ENCODE results near the gene SNRNP200. TPM values are rescaled to one million over a fixed set of nuclear protein-coding genes. Genes with fewer than 3 reads are reported as not detected.

SNRNP200 gene
- total and polyA plus RNA-seq, 4 donors, result 28.1 to 75.2 (median 47.5) TPM

GRCh38 chr2:96259497-96259921 lies 45.8 kb downstream of the SNRNP200 start:
- DNase-seq (ENCODE audit: low spot score), result no peak
- no peaks in the 10 kb centered on the region for H3K27me3 ChIP-seq (ENCODE audit: control insufficient read depth in 4 of 4, insufficient read depth in 4 of 4, low read length in 3 of 4)
- no peaks in the 10 kb centered on the region for H3K9me3 ChIP-seq (ENCODE audit: control insufficient read depth in 4 of 4, low read length in 3 of 4)
- H3K27ac ChIP-seq (ENCODE audit: low read depth in 1 of 2, low read length in 2 of 2), result peak overlapping the region; percentile 87 to 95
- TF ChIP-seq, protein P1, sequence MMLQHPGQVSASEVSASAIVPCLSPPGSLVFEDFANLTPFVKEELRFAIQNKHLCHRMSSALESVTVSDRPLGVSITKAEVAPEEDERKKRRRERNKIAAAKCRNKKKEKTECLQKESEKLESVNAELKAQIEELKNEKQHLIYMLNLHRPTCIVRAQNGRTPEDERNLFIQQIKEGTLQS (IDR thresholded peaks at IDR 0.05), result no peak
- TF ChIP-seq JUND (IDR thresholded peaks at IDR 0.05) (no peak), GABPA (IDR thresholded peaks at IDR 0.05 in 1 of 2, conservative IDR thresholded peaks at IDR 0.05 in 1 of 2) (no peak), HNF4G (IDR thresholded peaks at IDR 0.05) (no peak), YY1 (IDR thresholded peaks at IDR 0.05) (no peak), SP1 (IDR thresholded peaks at IDR 0.05) (no peak), EGR1 (IDR thresholded peaks at IDR 0.05; ENCODE audit: low read depth in 2 of 2) (no peak), FOXA1 (IDR thresholded peaks at IDR 0.05) (no peak), NR2F2 (IDR thresholded peaks at IDR 0.05) (no peak), MAX (IDR thresholded peaks at IDR 0.05) (no peak), RAD21 (IDR thresholded peaks at IDR 0.05) (no peak), RXRA (IDR thresholded peaks at IDR 0.05) (no peak), HNF4A (conservative IDR thresholded peaks at IDR 0.05) (no peak), FOXA2 (IDR thresholded peaks at IDR 0.05) (no peak), TAF1 (conservative IDR thresholded peaks at IDR 0.05) (no peak)
- TF ChIP-seq, protein P2, sequence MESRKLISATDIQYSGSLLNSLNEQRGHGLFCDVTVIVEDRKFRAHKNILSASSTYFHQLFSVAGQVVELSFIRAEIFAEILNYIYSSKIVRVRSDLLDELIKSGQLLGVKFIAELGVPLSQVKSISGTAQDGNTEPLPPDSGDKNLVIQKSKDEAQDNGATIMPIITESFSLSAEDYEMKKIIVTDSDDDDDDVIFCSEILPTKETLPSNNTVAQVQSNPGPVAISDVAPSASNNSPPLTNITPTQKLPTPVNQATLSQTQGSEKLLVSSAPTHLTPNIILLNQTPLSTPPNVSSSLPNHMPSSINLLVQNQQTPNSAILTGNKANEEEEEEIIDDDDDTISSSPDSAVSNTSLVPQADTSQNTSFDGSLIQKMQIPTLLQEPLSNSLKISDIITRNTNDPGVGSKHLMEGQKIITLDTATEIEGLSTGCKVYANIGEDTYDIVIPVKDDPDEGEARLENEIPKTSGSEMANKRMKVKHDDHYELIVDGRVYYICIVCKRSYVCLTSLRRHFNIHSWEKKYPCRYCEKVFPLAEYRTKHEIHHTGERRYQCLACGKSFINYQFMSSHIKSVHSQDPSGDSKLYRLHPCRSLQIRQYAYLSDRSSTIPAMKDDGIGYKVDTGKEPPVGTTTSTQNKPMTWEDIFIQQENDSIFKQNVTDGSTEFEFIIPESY (IDR thresholded peaks at IDR 0.05), result no peak
- TF ChIP-seq, protein P3, sequence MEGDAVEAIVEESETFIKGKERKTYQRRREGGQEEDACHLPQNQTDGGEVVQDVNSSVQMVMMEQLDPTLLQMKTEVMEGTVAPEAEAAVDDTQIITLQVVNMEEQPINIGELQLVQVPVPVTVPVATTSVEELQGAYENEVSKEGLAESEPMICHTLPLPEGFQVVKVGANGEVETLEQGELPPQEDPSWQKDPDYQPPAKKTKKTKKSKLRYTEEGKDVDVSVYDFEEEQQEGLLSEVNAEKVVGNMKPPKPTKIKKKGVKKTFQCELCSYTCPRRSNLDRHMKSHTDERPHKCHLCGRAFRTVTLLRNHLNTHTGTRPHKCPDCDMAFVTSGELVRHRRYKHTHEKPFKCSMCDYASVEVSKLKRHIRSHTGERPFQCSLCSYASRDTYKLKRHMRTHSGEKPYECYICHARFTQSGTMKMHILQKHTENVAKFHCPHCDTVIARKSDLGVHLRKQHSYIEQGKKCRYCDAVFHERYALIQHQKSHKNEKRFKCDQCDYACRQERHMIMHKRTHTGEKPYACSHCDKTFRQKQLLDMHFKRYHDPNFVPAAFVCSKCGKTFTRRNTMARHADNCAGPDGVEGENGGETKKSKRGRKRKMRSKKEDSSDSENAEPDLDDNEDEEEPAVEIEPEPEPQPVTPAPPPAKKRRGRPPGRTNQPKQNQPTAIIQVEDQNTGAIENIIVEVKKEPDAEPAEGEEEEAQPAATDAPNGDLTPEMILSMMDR (IDR thresholded peaks at IDR 0.05; ENCODE audit: low read depth, low read length, missing input control), result no peak
- TF ChIP-seq, protein P4, sequence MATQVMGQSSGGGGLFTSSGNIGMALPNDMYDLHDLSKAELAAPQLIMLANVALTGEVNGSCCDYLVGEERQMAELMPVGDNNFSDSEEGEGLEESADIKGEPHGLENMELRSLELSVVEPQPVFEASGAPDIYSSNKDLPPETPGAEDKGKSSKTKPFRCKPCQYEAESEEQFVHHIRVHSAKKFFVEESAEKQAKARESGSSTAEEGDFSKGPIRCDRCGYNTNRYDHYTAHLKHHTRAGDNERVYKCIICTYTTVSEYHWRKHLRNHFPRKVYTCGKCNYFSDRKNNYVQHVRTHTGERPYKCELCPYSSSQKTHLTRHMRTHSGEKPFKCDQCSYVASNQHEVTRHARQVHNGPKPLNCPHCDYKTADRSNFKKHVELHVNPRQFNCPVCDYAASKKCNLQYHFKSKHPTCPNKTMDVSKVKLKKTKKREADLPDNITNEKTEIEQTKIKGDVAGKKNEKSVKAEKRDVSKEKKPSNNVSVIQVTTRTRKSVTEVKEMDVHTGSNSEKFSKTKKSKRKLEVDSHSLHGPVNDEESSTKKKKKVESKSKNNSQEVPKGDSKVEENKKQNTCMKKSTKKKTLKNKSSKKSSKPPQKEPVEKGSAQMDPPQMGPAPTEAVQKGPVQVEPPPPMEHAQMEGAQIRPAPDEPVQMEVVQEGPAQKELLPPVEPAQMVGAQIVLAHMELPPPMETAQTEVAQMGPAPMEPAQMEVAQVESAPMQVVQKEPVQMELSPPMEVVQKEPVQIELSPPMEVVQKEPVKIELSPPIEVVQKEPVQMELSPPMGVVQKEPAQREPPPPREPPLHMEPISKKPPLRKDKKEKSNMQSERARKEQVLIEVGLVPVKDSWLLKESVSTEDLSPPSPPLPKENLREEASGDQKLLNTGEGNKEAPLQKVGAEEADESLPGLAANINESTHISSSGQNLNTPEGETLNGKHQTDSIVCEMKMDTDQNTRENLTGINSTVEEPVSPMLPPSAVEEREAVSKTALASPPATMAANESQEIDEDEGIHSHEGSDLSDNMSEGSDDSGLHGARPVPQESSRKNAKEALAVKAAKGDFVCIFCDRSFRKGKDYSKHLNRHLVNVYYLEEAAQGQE (IDR thresholded peaks at IDR 0.05), result no peak
- no peak overlapping the region for H3K9ac ChIP-seq (ENCODE audit: low read depth in 1 of 2, low read length in 2 of 2)
- WGBS, result 69% methylated on average over 5 of the region's 5 CpGs
- H3K4me1 ChIP-seq (ENCODE audit: control insufficient read depth in 4 of 4, insufficient read depth in 4 of 4, low read length in 3 of 4), result peaks cover 18 to 58% (median 46%) of the 10 kb centered on the region in 4 donors
- no peak overlapping the region for H3K4me3 ChIP-seq (ENCODE audit: low read depth in 1 of 3, low read length in 3 of 3)
- peaks cover 0 to 6% (median 4%) of the 10 kb centered on the region in 4 donors for H3K36me3 ChIP-seq (ENCODE audit: control insufficient read depth in 4 of 4, insufficient read depth in 3 of 4, low read depth in 1 of 4, low read length in 3 of 4)
